Pancreas (tissue), 10 donors: ENCODE measurements around the gene CNNM3. TPM values are rescaled to one million over a fixed set of nuclear protein-coding genes. Genes with fewer than 3 reads are reported as not detected.

ENCODE experiments used
- ATAC-seq, 4 donors: fragments of 200-7000 bp; cut with Tn5 transposase; one replicate each; pipeline versions ENCODE4 v1.8.0 to v1.9.1; 2020; ENCODE audit warnings: mild to moderate bottlenecking in 4 of 4, moderate library complexity in 4 of 4
- DNase-seq, 6 donors: peaks; one replicate each; pipeline ENCODE4 v3.0.0-alpha.2; 2020
- FAIRE-seq: peaks from 2 replicates; lab custom pipeline; 2012; peaks lifted over from hg19 to GRCh38; lab: Jason Lieb, UNC
- H3K27ac ChIP-seq, 4 donors: fragments of 200-600 bp; sonication (generic); 1 replicate in 3 of 4; 2 replicates in 1 of 4; pipeline versions ENCODE4 v1.5.0 to v1.8.0; 2020
- H3K27me3 ChIP-seq, 4 donors: fragments of 200-600 bp; one replicate each; pipeline ENCODE4 v1.8.0; 2021
- H3K36me3 ChIP-seq, 3 donors: fragments of 200-600 bp; sonication (generic) in 1 of 3; one replicate each; pipeline versions ENCODE4 v1.5.0 to v1.8.0; 2020 to 2021
- H3K4me1 ChIP-seq, 3 donors: fragments of 200-600 bp; one replicate each; pipeline ENCODE4 v1.8.0; 2021
- H3K4me3 ChIP-seq, 4 donors: fragments of 200-600 bp; sonication (generic) in 2 of 4; one replicate each; pipeline versions ENCODE4 v1.5.0 to v1.8.0; 2020 to 2021
- H3K9me3 ChIP-seq, 4 donors: fragments of 200-600 bp; one replicate each; pipeline ENCODE4 v1.8.0; 2021
- CTCF ChIP-seq, 4 donors: fragments of 200-600 bp; sonication (generic) in 3 of 4; IDR thresholded peaks; one replicate each; pipeline versions ENCODE4 v1.5.0 to v1.8.0; 2021; ENCODE audit warnings: antibody characterized with exemption in 4 of 4
- WGBS, 2 donors: extraction: QIAGEN DNeasy Blood & Tissue Kit; methylation state at CpG; one replicate each; pipeline ENCODE4 v1.1.7; 2013; 5-methylcytosine and 5-hydroxymethylcytosine counted together
- intact Hi-C, 3 donors: fragments of 100-400 bp; cut with DNase I; formaldehyde crosslinking; loops; one replicate each; pipeline versions ENCODE4 v1.11.1 to v1.14.2; 2022
- polyA plus RNA-seq, 2 donors: library from polyadenylated mRNA; stranded (reverse); fragments of 200-250 nt; gene quantifications; one replicate each; pipeline ENCODE4 v1.2.3, GENCODE V29; 2013
- total RNA-seq, 6 donors: library from RNA; stranded (reverse); fragmentation: NEBNext Ultra II Directional in 4 of 6; extraction: Animal tissue kit (Norgen Biotek cat#: 25700) in 4 of 6; gene quantifications; one replicate each; pipeline versions ENCODE4 v1.2.1 to v1.2.4, GENCODE V29; 2021 to 2023
- donor health status: healthy with polysubstance abuse.
- donor health status: DM: no; HTN: no; CAD: no; lungs with moderate emphysema.
- donor health status: DM: no; HTN: no; CAD: no.
- donor health status: control.
- donor health status: control.
- donor health status: Bipolar disorder and iron deficiency.
- donor health status: DM: yes; HTN: yes; CAD: no.
- donor health status: DM: no; HTN: no; CAD: no.
- donor health status: DM: no; HTN: no; CAD: no.
- donor health status: DM: yes; HTN: yes; CAD: no.

The CNNM3 gene
- total and polyA plus RNA-seq, 8 donors = 13.6 to 35.1 (median 25.1) TPM

GRCh38 chr2:96821113-96821675 lies 5.1 kb downstream of the CNNM3 start:
- DNase-seq (no peak), FAIRE-seq (no peak), ATAC-seq (no peak)
- H3K9me3 ChIP-seq = no peaks in the 10 kb centered on the region
- WGBS, 2 donors = 24 to 25% methylated on average over 11 of the region's 11 CpGs
- H3K27me3 ChIP-seq = no peaks in the 10 kb centered on the region
- peak overlapping the region in 1 of 4 donors; percentile 29 for H3K27ac ChIP-seq
- peak overlapping the region in 1 of 4 donors; percentile 78 for H3K4me3 ChIP-seq
- H3K4me1 ChIP-seq = peaks cover 41 to 46% (median 46%) of the 10 kb centered on the region in 3 donors
- no peak for TF ChIP-seq CTCF (IDR thresholded peaks at IDR 0.05)
- H3K36me3 ChIP-seq = peaks cover 0 to 13% (median 11%) of the 10 kb centered on the region in 3 donors
- intact Hi-C loops = no loop called here

- ATAC-seq = no peak
- Histone ChIP-seq H3K4me3 (no peak overlapping the region), H3K27me3 (no peaks in the 10 kb centered on the region), H3K27ac (no peak overlapping the region), H3K9me3 (no peaks in the 10 kb centered on the region), H3K36me3 (peaks cover 0 to 27% (median 22%) of the 10 kb centered on the region in 3 donors), H3K4me1 (peaks cover 36 to 46% (median 40%) of the 10 kb centered on the region in 3 donors)
- WGBS, 2 donors = 69 to 73% methylated on average over 4 of the region's 4 CpGs
- no peak for TF ChIP-seq CTCF (IDR thresholded peaks at IDR 0.05)
- no peak for DNase-seq
- intact Hi-C loops = no loop called here
- FAIRE-seq = no peak
Observed at GRCh38 chr2:96822786-96823185, 6.7 kb downstream of the CNNM3 start.

GRCh38 chr2:96823198-96823597 lies 7.1 kb downstream of the CNNM3 start:
- H3K36me3 ChIP-seq = peaks cover 0 to 31% (median 26%) of the 10 kb centered on the region in 3 donors
- FAIRE-seq (no peak), DNase-seq (no peak)

GRCh38 chr2:96824079-96824870 lies 8.2 kb downstream of the CNNM3 start:
- DNase-seq (no peak), FAIRE-seq (no peak), ATAC-seq (peak in 2 of 4 donors; percentile 7 to 38)
- peaks cover 25 to 37% (median 33%) of the 10 kb centered on the region in 3 donors for H3K4me1 ChIP-seq
- 43 to 44% methylated on average over 6 of the region's 6 CpGs for WGBS, 2 donors
- peaks cover 4 to 41% (median 33%) of the 10 kb centered on the region in 3 donors for H3K36me3 ChIP-seq
- H3K27me3 ChIP-seq = no peaks in the 10 kb centered on the region
- no peak overlapping the region for H3K27ac ChIP-seq
- TF ChIP-seq CTCF (IDR thresholded peaks at IDR 0.05) = no peak
- no peaks in the 10 kb centered on the region for H3K9me3 ChIP-seq
- intact Hi-C loops = no loop called here
- H3K4me3 ChIP-seq = no peak overlapping the region

More at GRCh38 chr2:96823198-96823597, 7.1 kb downstream of the CNNM3 start:
- Histone ChIP-seq H3K27ac (no peak overlapping the region), H3K9me3 (no peaks in the 10 kb centered on the region), H3K27me3 (no peaks in the 10 kb centered on the region), H3K4me1 (peaks cover 33 to 46% (median 36%) of the 10 kb centered on the region in 3 donors), H3K4me3 (no peak overlapping the region)
- ATAC-seq = no peak
- intact Hi-C loops = no loop called here
- no peak for TF ChIP-seq CTCF (IDR thresholded peaks at IDR 0.05)
- 86% methylated on average over 11 of the region's 11 CpGs for WGBS, 2 donors
